Measurements from ENCODE around the gene IL22RA1. TPM values are rescaled to one million over a fixed set of nuclear protein-coding genes. Genes with fewer than 3 reads are reported as not detected.

IL22RA1 gene
- total and polyA plus RNA-seq, 9 of the 15 experiments (the other 6 are each of a cell fraction or from before 2014, with no cell fraction given), result not detected

GRCh38 chr1:24111996-24112779, 30.8 kb downstream of the IL22RA1 start, which contains the start of gene MYOM3 (continued):
- TF ChIP-seq XRCC4 (IDR thresholded peaks at IDR 0.05; ENCODE audit: extremely low read depth, insufficient read depth, insufficient read length), result no peak
- TF ChIP-seq TAF9B (IDR thresholded peaks at IDR 0.05; ENCODE audit: partially characterized antibody), result no peak
- no peak for TF ChIP-seq POLR3G (IDR thresholded peaks at IDR 0.05; ENCODE audit: extremely low read depth, insufficient read length, insufficient replicate concordance)
- peak; percentile 93 for TF ChIP-seq MITF (IDR thresholded peaks at IDR 0.05)
- 0 out of 4 replicates have a peak, but pooled peaks of 1 of the 2 experiments have one; percentile 17 for TF ChIP-seq RCOR1 (IDR thresholded peaks at IDR 0.05; ENCODE audit: borderline replicate concordance in 1 of 2, low read depth in 2 of 2, low read length in 2 of 2)
- TF ChIP-seq CREM (IDR thresholded peaks at IDR 0.05; ENCODE audit: low read depth), result peak; percentile 60; the same call in 1 of the 2 replicates
- TF ChIP-seq XRCC5 (IDR thresholded peaks at IDR 0.05; ENCODE audit: low read depth, low read length), result no peak
- TF ChIP-seq CREB1 (IDR thresholded peaks at IDR 0.05), result no peak
- TF ChIP-seq CREB1 (CRISPR knock-in tag; IDR thresholded peaks at IDR 0.05), result 0 out of 2 replicates have a peak, but pooled peaks have one; percentile 39
- no peak for TF ChIP-seq FOXJ2 (tag; IDR thresholded peaks at IDR 0.05)
- no peak for TF ChIP-seq SRSF1 (IDR thresholded peaks at IDR 0.05; ENCODE audit: low read depth, low read length)
- peak; percentile 82 to 89 (median 84) for TF ChIP-seq CTCF (IDR thresholded peaks at IDR 0.05 in 2 of 3, conservative IDR thresholded peaks at IDR 0.05 in 1 of 3; ENCODE audit: insufficient read depth in 2 of 3, low read depth in 1 of 3, low read length in 3 of 3)
- TF ChIP-seq ESRRB (CRISPR knock-in tag; IDR thresholded peaks at IDR 0.05; ENCODE audit: borderline replicate concordance), result no peak
- peak; percentile 50; the same call in 1 of the 2 replicates for TF ChIP-seq L3MBTL2 (IDR thresholded peaks at IDR 0.05)
- TF ChIP-seq BRD9 (IDR thresholded peaks at IDR 0.05; ENCODE audit: low read depth, partially characterized antibody), result no peak
- TF ChIP-seq SIN3B (IDR thresholded peaks at IDR 0.05; ENCODE audit: low read depth), result no peak
- no peak for TF ChIP-seq MXI1 (IDR thresholded peaks at IDR 0.05; ENCODE audit: low read depth, low read length)
- no peak for TF ChIP-seq E2F1 (CRISPR knock-in tag; IDR thresholded peaks at IDR 0.05)
- no peak for TF ChIP-seq RFX7 (CRISPR knock-in tag; IDR thresholded peaks at IDR 0.05)
- TF ChIP-seq MYC (IDR thresholded peaks at IDR 0.05; ENCODE audit: low read depth, low read length), result peak; percentile 67
- no peak for TF ChIP-seq MYC (CRISPR knock-in tag; IDR thresholded peaks at IDR 0.05; ENCODE audit: borderline replicate concordance, low read depth)
- TF ChIP-seq JUND (IDR thresholded peaks at IDR 0.05; ENCODE audit: borderline replicate concordance, low read depth, low read length), result 0 out of 2 replicates have a peak, but pooled peaks have one; percentile 22
- TF ChIP-seq JUND (tag; IDR thresholded peaks at IDR 0.05; ENCODE audit: borderline replicate concordance, low read depth, low read length), result no peak; the same call in 2 of the 3 replicates
- no peak for TF ChIP-seq MYBL2 (IDR thresholded peaks at IDR 0.05; ENCODE audit: low read depth)
- TF ChIP-seq MYBL2 (CRISPR knock-in tag; IDR thresholded peaks at IDR 0.05; ENCODE audit: borderline replicate concordance), result no peak

All from K562 (cell line).